CD1c-positive myeloid dendritic cell (primary cell): ENCODE data around the gene IRF4.

Source experiments
- DNase-seq: peaks from one replicate; pipeline ENCODE4 v3.0.0-alpha.2; 2016; ENCODE audit errors: extremely low spot score

Gene IRF4

GRCh38 chr6:398065-398464, 6.5 kb downstream of the IRF4 start:
- no peak for DNase-seq

DNA sequence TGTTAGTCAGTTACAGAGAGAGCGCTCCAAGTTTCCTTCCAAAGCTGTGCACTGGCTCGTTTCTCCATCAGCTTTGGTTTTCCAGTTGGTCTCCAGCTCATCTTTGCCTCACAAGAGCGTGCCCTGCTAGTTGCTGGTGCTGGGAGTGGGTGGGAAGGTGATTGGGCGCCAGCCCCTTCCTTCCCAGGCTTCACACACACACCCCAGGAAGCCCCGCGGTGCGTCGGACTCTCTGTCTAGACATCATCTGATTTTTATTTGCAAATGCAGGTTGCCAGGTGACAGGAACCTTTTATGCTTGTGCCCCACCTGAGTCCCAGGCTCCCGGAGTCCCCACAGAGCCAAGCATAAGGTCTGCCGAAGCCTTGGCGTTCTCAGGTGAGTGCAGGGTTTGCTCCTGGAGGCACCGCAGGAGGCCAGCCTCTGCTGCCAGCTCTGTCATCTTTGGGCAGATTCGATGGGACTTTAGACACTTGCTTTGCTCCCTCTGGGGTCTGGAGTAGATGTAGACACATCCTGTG, 7.1 kb downstream of the IRF4 start:
- no peak for DNase-seq

GRCh38 chr6:399785-400534, 8.4 kb downstream of the IRF4 start:
- peak; percentile 38 for DNase-seq

- no peak for DNase-seq
These were observed 9.3 kb downstream of the IRF4 start for GRCh38 chr6:400815-401214.

- no peak for DNase-seq
These were observed 9.9 kb downstream of the IRF4 start for GRCh38 chr6:401239-401993.

GRCh38 chr6:401994-402640, 10.6 kb downstream of the IRF4 start:
- no peak for DNase-seq

- no peak for DNase-seq
These were observed 11.5 kb downstream of the IRF4 start for GRCh38 chr6:402901-403658.

DNA sequence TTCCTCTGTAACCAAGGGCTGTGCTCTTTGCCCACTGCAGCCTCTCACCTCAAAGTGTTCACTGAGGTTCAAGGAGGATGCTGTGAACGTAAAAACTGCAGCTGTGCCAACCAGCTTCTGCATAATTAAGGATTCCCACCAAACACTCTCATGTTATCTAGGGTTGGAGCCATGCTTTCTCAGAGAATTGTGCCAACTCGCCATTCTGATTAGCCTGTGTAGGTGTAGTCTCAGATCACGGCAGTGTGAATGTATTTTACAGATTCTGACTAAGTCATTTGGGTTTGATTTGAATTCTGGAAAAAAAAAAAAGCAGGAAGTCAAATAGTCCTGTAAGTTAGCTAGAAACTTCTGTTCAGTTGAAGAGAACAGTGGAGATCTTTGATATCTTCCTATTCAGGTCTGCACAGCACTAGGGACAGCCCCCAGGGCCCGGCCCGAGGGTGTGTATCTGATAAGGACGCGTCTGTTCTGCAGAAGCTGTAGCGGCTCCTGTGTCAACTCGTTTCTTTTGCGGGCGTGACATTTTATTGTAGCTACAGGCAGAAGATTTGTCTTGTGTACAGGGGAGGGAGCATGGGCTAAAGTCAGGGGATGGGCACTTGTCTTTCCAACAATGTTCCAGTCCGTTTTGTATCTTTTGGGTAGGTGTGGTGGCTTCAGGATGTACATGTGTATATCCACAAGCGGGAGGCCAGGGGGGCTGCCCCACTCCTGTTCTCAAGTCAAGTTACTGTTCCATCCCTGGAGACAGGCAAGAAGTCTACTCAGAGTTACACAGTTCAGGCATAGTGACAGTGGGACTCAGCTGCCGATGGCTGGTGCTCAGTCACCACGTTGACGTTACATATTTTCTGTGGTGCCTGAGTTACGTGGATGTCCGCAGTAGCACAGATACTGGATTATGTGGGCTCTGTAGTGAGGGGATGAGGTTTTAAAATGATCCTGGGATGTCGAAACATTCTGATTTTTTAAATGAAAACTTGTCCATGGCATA, 12.4 kb downstream of the IRF4 start:
- DNase-seq = no peak

DNA sequence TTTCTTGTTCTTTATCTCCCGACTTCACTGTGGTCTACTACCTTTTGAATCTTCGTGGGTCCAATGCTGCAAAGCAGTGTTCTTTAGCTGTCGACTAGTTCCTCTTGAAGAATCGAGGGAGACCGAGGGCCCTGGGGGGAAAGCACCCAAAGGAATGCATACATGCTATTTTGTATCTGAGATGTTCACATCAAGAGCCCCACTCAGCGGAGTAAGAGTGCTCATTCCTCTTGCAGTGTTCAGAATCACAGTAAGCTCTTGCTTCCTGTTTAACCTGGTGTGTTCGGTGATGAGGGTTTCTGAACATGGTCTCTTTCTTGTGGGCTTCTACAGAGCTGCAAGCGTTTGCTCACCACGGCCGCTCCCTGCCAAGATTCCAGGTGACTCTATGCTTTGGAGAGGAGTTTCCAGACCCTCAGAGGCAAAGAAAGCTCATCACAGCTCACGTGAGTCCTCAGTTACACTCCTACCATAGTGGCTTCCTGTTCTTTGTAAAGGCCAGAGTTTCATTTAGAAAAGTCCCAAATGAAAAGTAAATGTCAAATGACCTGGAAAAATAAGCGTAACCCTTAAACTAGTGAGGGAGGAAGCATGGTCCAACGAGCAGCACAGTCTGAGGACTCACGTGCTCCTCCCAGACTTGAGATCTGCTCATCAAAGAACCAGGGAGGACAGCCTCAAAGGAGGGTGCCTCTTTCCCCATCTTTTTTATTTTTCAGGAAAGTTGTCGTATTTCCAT, 13.3 kb downstream of the IRF4 start:
- DNase-seq = no peak

DNA sequence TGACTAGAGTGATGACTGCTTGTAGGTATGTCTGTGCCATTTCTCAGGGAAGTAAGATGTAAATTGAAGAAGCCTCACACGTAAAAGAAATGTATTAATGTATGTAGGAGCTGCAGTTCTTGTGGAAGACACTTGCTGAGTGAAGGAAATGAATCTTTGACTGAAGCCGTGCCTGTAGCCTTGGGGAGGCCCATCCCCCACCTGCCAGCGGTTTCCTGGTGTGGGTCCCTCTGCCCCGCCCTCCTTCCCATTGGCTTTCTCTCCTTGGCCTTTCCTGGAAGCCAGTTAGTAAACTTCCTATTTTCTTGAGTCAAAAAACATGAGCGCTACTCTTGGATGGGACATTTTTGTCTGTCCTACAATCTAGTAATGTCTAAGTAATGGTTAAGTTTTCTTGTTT, 16.6 kb downstream of the IRF4 start:
- DNase-seq = no peak

- DNase-seq = peak; percentile 75
These were observed 17.1 kb downstream of the IRF4 start for GRCh38 chr6:408599-409102.

DNA sequence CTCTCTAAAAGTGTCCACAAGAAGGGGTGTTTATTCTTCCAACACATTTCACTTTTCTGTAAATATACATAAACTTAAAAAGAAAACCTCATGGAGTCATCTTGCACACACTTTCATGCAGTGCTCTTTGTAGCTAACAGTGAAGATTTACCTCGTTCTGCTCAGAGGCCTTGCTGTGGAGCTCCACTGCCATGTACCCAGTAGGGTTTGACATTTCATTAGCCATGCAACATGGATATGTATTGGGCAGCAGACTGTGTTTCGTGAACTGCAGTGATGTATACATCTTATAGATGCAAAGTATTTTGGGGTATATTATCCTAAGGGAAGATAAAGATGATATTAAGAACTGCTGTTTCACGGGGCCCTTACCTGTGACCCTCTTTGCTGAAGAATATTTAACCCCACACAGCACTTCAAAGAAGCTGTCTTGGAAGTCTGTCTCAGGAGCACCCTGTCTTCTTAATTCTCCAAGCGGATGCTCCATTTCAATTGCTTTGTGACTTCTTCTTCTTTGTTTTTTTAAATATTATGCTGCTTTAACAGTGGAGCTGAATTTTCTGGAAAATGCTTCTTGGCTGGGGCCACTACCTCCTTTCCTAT, 17.9 kb downstream of the IRF4 start:
- no peak for DNase-seq

- no peak for DNase-seq
These were observed 19.2 kb downstream of the IRF4 start for GRCh38 chr6:410555-411395.

- no peak for DNase-seq
These were observed 20.0 kb downstream of the IRF4 start for GRCh38 chr6:411402-412145.

DNA sequence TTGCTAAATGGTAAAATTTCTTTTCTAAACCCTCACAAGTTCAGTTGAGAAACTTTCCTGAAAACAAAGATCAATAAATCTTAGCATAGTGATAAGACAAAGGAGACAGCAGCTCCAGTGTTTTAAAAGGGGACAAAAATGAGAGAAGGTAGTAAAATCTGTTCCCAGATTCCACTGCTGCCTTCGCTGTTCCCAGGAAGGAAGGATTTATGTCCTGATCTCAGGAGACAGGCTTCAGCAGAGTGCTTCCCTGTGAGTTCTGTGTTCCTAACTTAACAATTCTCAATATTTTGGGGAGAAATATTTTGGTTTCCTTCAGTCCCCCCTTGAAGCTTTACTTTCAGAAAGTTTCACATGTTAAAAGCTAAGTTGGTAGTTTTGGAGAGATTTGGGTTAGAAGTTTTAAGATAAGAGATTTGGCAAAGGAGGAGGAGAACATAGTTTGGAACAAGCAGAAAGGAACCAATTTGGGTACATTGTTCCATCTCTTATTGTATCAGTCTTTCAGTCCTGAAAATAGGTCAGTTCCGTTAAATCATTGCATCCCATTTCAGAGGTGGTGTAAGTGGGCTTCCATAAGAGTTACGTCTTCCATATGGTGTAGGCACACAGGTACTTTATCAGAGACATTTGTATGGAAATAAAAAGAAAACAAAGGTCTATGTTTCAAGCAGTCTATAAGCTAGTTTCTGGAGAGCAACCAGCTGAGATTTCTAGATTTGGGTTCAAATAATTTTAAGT, 20.8 kb downstream of the IRF4 start:
- DNase-seq = no peak

DNA sequence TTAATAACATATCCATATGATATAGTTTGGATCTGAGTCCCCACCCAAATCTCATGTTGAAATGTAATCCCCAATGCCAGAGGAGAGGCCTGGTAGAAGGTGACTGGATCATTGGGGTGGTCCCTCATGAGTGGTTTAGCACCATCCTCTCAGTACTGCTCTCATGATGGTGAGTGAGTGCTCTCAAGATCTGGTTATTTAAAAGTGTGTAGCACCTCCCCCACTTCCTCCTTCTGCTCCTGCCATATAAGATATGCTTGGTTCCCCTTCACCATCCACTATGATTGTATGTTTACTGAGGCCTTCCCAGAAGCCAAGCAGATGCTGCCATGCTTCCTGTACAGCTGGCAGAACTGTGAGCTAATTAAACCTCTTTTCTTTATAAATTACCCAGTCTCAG, 22.9 kb downstream of the IRF4 start:
- DNase-seq = no peak

- no peak for DNase-seq
These were observed 23.5 kb downstream of the IRF4 start for GRCh38 chr6:415087-415486.
